SU-DHL-6 (cell line): Measurements from ENCODE around the gene HNRNPU.

Source experiments
- EZH2phosphoT487 ChIP-seq: fragments of 200-600 bp; sonication (generic), shearing (Covaris generic); conservative IDR thresholded peaks from 2 replicates; pipeline ENCODE4 v1.6.1; 2018; ENCODE audit warnings: mild to moderate bottlenecking, antibody characterized with exemption, low read length, moderate library complexity, mixed read lengths
- TF ChIP-seq, protein P1 (sequence below): fragments of 200-600 bp; sonication (generic); IDR thresholded peaks from one replicate; pipeline ENCODE4 v1.5.1; 2017; ENCODE audit warnings: antibody characterized with exemption, mild to moderate bottlenecking, low read length, moderate library complexity; ENCODE audit not compliant: insufficient read depth, poor library complexity, severe bottlenecking

DNA sequence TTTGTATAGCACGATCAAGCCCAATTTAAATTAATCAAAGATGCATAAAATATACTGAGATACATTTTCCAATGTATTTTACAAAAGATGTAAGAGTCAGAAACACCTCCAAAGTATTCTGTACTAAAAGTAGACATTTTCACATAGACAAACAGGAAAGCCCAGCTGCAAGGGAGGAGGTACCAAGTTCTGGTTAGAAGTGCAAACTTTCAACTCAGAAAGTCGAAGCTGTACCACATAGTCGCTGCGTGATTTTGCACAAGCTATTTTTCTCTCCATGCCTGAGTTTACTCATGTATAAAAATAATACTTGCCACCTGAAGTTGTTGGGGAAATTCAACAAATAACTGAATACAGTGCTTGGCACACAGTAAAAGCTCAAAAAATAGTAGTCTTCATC lies 5.6 kb upstream of the HNRNPU start:
- TF ChIP-seq, protein P1, sequence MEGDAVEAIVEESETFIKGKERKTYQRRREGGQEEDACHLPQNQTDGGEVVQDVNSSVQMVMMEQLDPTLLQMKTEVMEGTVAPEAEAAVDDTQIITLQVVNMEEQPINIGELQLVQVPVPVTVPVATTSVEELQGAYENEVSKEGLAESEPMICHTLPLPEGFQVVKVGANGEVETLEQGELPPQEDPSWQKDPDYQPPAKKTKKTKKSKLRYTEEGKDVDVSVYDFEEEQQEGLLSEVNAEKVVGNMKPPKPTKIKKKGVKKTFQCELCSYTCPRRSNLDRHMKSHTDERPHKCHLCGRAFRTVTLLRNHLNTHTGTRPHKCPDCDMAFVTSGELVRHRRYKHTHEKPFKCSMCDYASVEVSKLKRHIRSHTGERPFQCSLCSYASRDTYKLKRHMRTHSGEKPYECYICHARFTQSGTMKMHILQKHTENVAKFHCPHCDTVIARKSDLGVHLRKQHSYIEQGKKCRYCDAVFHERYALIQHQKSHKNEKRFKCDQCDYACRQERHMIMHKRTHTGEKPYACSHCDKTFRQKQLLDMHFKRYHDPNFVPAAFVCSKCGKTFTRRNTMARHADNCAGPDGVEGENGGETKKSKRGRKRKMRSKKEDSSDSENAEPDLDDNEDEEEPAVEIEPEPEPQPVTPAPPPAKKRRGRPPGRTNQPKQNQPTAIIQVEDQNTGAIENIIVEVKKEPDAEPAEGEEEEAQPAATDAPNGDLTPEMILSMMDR, result no peak
- TF ChIP-seq EZH2phosphoT487, result no peak
